Measurements from ENCODE around the gene NEUROG2.

DNA sequence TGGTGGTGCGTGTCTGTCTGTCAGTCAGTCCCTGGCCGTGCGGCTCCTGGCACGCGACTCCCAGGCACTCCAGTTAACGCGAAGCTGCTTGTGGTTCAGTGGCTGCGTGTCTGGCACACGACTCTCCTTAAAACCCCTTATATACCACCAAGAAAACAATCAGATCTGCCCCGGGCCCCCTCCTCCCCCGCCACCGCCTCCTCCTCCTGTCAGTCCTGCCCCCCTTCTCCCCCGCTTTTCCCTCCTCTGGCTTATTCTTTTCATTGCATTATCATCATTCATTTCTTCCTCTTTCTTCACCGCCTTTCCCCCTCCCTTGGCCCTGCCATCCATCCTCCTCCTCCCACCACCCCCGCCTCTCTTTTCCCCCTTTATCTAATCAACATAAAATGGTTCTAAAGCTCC, at the start of gene NEUROG2:
- no peak for TF ChIP-seq POLR2A (IDR thresholded peaks at IDR 0.05; ENCODE audit: low read length)
- no peak for TF ChIP-seq GATA1 (IDR thresholded peaks at IDR 0.05; ENCODE audit: low read depth, low read length)
